ENCODE results near the gene MACROH2A2. TPM values are rescaled to one million over a fixed set of nuclear protein-coding genes. Genes with fewer than 3 reads are reported as not detected.

MACROH2A2 gene
- total and polyA plus RNA-seq, 2 of the 13 experiments (the other 11 are each of a cell fraction or from before 2014, with no cell fraction given), result 9.8 to 43.1 TPM

DNA sequence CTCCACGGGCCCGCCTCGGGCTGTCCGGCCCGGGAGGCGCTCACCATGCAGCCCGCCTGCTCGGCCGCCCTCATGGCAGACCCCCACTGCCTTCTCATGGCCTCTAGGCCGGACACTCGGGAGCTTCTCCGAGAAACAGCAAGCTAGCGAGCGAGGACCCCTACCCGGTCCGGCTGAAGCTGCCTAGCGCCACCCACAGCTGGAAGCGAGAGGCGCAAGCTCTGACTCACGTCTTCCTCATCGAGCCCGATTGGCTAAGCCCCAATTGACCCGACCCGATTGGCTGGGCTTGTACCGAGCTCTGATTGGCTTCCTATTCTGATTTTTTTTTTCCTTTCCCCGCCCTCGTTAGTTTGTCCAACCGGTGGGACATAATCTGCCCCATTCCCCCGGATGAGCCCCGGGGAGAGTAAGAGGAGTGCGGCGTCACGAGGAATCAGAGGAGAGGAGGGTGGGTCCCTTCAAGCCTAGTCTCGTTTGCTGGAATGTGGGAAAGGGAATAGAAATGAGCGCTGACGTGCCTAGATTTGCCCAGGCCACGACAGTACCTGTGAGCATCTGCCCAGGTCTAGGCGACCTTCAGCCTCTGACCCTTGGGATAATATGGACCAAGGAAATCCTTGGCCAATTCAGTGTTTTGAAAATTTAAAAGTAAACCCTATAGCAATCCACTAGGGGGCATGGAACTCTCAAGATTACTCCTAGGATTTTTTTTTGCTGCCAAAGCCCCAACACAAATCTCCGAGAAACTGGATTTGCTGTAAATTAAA lies 94.0 kb downstream of the MACROH2A2 start, which contains the start of gene TYSND1 (continued):
- TF ChIP-seq, protein P1, sequence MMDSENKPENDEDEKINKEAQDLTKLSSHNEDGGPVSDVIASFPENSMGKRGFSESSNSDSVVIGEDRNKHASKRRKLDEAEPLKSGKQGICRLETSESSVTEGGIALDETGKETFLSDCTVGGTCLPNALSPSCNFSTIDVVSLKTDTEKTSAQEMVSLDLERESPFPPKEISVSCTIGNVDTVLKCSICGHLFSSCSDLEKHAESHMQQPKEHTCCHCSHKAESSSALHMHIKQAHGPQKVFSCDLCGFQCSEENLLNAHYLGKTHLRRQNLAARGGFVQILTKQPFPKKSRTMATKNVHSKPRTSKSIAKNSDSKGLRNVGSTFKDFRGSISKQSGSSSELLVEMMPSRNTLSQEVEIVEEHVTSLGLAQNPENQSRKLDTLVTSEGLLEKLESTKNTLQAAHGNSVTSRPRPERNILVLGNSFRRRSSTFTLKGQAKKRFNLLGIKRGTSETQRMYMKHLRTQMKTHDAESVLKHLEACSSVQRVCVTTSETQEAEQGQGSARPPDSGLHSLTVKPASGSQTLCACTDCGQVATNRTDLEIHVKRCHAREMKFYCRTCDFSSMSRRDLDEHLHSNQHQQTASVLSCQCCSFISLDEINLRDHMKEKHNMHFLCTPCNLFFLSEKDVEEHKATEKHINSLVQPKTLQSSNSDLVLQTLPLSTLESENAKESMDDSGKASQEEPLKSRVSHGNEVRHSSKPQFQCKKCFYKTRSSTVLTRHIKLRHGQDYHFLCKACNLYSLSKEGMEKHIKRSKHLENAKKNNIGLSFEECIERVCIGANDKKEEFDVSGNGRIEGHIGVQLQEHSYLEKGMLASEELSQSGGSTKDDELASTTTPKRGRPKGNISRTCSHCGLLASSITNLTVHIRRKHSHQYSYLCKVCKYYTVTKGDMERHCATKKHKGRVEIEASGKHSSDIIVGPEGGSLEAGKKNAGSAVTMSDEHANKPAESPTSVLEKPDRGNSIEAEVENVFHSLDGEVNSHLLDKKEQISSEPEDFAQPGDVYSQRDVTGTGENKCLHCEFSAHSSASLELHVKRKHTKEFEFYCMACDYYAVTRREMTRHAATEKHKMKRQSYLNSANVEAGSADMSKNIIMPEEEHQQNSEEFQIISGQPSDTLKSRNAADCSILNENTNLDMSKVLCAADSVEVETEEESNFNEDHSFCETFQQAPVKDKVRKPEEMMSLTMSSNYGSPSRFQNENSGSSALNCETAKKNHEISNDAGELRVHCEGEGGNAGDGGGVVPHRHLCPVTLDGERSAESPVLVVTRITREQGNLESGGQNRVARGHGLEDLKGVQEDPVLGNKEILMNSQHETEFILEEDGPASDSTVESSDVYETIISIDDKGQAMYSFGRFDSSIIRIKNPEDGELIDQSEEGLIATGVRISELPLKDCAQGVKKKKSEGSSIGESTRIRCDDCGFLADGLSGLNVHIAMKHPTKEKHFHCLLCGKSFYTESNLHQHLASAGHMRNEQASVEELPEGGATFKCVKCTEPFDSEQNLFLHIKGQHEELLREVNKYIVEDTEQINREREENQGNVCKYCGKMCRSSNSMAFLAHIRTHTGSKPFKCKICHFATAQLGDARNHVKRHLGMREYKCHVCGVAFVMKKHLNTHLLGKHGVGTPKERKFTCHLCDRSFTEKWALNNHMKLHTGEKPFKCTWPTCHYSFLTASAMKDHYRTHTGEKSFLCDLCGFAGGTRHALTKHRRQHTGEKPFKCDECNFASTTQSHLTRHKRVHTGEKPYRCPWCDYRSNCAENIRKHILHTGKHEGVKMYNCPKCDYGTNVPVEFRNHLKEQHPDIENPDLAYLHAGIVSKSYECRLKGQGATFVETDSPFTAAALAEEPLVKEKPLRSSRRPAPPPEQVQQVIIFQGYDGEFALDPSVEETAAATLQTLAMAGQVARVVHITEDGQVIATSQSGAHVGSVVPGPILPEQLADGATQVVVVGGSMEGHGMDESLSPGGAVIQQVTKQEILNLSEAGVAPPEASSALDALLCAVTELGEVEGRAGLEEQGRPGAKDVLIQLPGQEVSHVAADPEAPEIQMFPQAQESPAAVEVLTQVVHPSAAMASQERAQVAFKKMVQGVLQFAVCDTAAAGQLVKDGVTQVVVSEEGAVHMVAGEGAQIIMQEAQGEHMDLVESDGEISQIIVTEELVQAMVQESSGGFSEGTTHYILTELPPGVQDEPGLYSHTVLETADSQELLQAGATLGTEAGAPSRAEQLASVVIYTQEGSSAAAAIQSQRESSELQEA (CRISPR knock-in tag; IDR thresholded peaks at IDR 0.05; ENCODE audit: not compliant biosample characterization), result peak; percentile 67
- TF ChIP-seq ZNF615 (CRISPR knock-in tag; IDR thresholded peaks at IDR 0.05; ENCODE audit: borderline replicate concordance) (no peak), ZNF83 (CRISPR knock-in tag; IDR thresholded peaks at IDR 0.05; ENCODE audit: borderline replicate concordance) (no peak), ZNF629 (CRISPR knock-in tag; conservative IDR thresholded peaks at IDR 0.05) (peak; percentile 26), ZNF841 (CRISPR knock-in tag; IDR thresholded peaks at IDR 0.05; ENCODE audit: borderline replicate concordance) (no peak), GTF2F1 (IDR thresholded peaks at IDR 0.05; ENCODE audit: low read length) (0 out of 2 replicates have a peak, but pooled peaks have one; percentile 32), RFX1 (IDR thresholded peaks at IDR 0.05) (no peak), ZBTB20 (CRISPR knock-in tag; IDR thresholded peaks at IDR 0.05; ENCODE audit: borderline replicate concordance, low read depth) (no peak), ZNF354B (CRISPR knock-in tag; IDR thresholded peaks at IDR 0.05) (peak; percentile 79; the same call in 1 of the 2 replicates), ZNF446 (CRISPR knock-in tag; IDR thresholded peaks at IDR 0.05) (no peak), ZNF549 (CRISPR knock-in tag; IDR thresholded peaks at IDR 0.05) (no peak), ZNF747 (CRISPR knock-in tag; IDR thresholded peaks at IDR 0.05; ENCODE audit: borderline replicate concordance) (no peak), ZNF879 (CRISPR knock-in tag; IDR thresholded peaks at IDR 0.05) (no peak), NR2F6 (IDR thresholded peaks at IDR 0.05) (0 out of 2 replicates have a peak, but pooled peaks have one; percentile 19), NR2F6 (CRISPR knock-in tag; IDR thresholded peaks at IDR 0.05) (peak; percentile 42; the same call in 1 of the 2 replicates)
- TF ChIP-seq, protein P2, sequence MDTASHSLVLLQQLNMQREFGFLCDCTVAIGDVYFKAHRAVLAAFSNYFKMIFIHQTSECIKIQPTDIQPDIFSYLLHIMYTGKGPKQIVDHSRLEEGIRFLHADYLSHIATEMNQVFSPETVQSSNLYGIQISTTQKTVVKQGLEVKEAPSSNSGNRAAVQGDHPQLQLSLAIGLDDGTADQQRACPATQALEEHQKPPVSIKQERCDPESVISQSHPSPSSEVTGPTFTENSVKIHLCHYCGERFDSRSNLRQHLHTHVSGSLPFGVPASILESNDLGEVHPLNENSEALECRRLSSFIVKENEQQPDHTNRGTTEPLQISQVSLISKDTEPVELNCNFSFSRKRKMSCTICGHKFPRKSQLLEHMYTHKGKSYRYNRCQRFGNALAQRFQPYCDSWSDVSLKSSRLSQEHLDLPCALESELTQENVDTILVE (CRISPR knock-in tag; IDR thresholded peaks at IDR 0.05), result no peak
- TF ChIP-seq, protein P3, sequence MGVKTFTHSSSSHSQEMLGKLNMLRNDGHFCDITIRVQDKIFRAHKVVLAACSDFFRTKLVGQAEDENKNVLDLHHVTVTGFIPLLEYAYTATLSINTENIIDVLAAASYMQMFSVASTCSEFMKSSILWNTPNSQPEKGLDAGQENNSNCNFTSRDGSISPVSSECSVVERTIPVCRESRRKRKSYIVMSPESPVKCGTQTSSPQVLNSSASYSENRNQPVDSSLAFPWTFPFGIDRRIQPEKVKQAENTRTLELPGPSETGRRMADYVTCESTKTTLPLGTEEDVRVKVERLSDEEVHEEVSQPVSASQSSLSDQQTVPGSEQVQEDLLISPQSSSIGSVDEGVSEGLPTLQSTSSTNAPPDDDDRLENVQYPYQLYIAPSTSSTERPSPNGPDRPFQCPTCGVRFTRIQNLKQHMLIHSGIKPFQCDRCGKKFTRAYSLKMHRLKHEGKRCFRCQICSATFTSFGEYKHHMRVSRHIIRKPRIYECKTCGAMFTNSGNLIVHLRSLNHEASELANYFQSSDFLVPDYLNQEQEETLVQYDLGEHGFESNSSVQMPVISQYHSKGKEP (CRISPR knock-in tag; IDR thresholded peaks at IDR 0.05), result no peak
- TF ChIP-seq, protein P4, sequence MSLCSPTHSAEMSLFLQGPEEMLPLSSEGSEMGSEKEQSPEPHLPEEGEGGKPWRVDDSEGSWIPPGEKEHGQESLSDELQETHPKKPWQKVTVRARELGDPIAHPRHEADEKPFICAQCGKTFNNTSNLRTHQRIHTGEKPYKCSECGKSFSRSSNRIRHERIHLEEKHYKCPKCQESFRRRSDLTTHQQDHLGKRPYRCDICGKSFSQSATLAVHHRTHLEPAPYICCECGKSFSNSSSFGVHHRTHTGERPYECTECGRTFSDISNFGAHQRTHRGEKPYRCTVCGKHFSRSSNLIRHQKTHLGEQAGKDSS (CRISPR knock-in tag; IDR thresholded peaks at IDR 0.05; ENCODE audit: borderline replicate concordance, low read depth), result peak; percentile 63; the same call in 1 of the 2 replicates
